OCI-LY3 (cell line): ENCODE measurements around the gene NGFR.

Experiments
- H2AFZ ChIP-seq: fragments of 200-600, 300-600 bp; shearing (Covaris generic); 2 replicates; pipeline ENCODE4 v1.6.0; 2014; ENCODE audit warnings: antibody characterized with exemption, low read depth, low read length
- H3K27ac ChIP-seq: fragments of 200-600, 300-600 bp; sonication (generic); 2 replicates; pipeline ENCODE4 v1.5.1; 2014; ENCODE audit warnings: mild to moderate bottlenecking, low read length, moderate library complexity, mixed read lengths
- H3K27me3 ChIP-seq: fragments of 200-600, 300-600 bp; sonication (generic); 2 replicates; pipeline ENCODE4 v1.6.1; 2014; ENCODE audit warnings: low read depth, low read length, mixed read lengths
- H3K36me3 ChIP-seq: fragments of 200-600, 300-600 bp; sonication (generic); replicated peaks from 2 replicates; pipeline ENCODE3; 2014; ENCODE audit warnings: low read depth, low read length, mixed read lengths
- H3K4me1 ChIP-seq: fragments of 300-600, 200-600 bp; sonication (generic); 2 replicates; pipeline ENCODE4 v1.6.1; 2014; ENCODE audit warnings: low read length, mixed read lengths
- H3K4me2 ChIP-seq: fragments of 200-600, 300-600 bp; sonication (generic); 2 replicates; pipeline ENCODE4 v1.6.1; 2014; ENCODE audit warnings: low read length, mixed read lengths
- H3K4me3 ChIP-seq: fragments of 300-600, 200-600 bp; sonication (generic); 2 replicates; pipeline ENCODE4 v1.5.1; 2014; ENCODE audit warnings: antibody characterized with exemption, mild to moderate bottlenecking, low read length, moderate library complexity
- H3K79me2 ChIP-seq: fragments of 300-600, 200-600 bp; shearing (Covaris generic); 2 replicates; pipeline ENCODE4 v1.6.1; 2014; ENCODE audit warnings: mild to moderate bottlenecking, low read length, mixed read lengths
- H3K9ac ChIP-seq: fragments of 300-600, 200-600 bp; shearing (Covaris generic); 2 replicates; pipeline ENCODE4 v1.6.0; 2014; ENCODE audit warnings: mild to moderate bottlenecking, low read length, moderate library complexity
- H3K9me3 ChIP-seq: fragments of 200-600, 300-600 bp; shearing (Covaris generic); 2 replicates; pipeline ENCODE4 v1.6.1; 2014; ENCODE audit warnings: low read length, mixed read lengths; ENCODE audit not compliant: insufficient read depth
- H4K20me1 ChIP-seq: fragments of 200-600, 300-600 bp; sonication (generic); 2 replicates; pipeline ENCODE4 v1.6.1; 2016; ENCODE audit warnings: low read length, mixed read lengths; ENCODE audit not compliant: insufficient read depth
- CTCF ChIP-seq: fragments of 200-600, 300-600 bp; sonication (generic); IDR thresholded peaks from 2 replicates; pipeline ENCODE4 v1.5.1; 2014; ENCODE audit warnings: antibody characterized with exemption, low read length, low read depth
- EZH2phosphoT487 ChIP-seq: fragments of 200-600 bp; shearing (Covaris generic); IDR thresholded peaks from 2 replicates; pipeline ENCODE4 v1.6.1; 2018; ENCODE audit warnings: antibody characterized with exemption, mixed run types, low read depth

The NGFR gene

GRCh38 chr17:49465331-49465903, 29.7 kb upstream of the NGFR start:
- no peak overlapping the region for H3K4me3 ChIP-seq
- H3K4me2 ChIP-seq: no peak overlapping the region
- no peaks in the 10 kb centered on the region for H3K36me3 ChIP-seq
- no peaks in the 10 kb centered on the region for H4K20me1 ChIP-seq
- H2AFZ ChIP-seq: no peak overlapping the region
- H3K27me3 ChIP-seq: peaks cover 34% of the 10 kb centered on the region
- H3K9me3 ChIP-seq: no peaks in the 10 kb centered on the region
- no peak overlapping the region for H3K27ac ChIP-seq
- no peaks in the 10 kb centered on the region for H3K79me2 ChIP-seq
- H3K9ac ChIP-seq: no peak overlapping the region
- no peaks in the 10 kb centered on the region for H3K4me1 ChIP-seq
- TF ChIP-seq CTCF (no peak), EZH2phosphoT487 (no peak)

GRCh38 chr17:49466436-49466835, 28.7 kb upstream of the NGFR start:
- H3K27me3 ChIP-seq: peaks cover 26% of the 10 kb centered on the region
- no peaks in the 10 kb centered on the region for H3K36me3 ChIP-seq
- TF ChIP-seq EZH2phosphoT487 (no peak), CTCF (no peak)
- no peak overlapping the region for H3K4me3 ChIP-seq
- no peaks in the 10 kb centered on the region for H3K9me3 ChIP-seq
- H2AFZ ChIP-seq: no peak overlapping the region
- no peak overlapping the region for H3K4me2 ChIP-seq
- no peak overlapping the region for H3K9ac ChIP-seq
- no peaks in the 10 kb centered on the region for H4K20me1 ChIP-seq
- no peaks in the 10 kb centered on the region for H3K4me1 ChIP-seq
- H3K79me2 ChIP-seq: no peaks in the 10 kb centered on the region
- H3K27ac ChIP-seq: no peak overlapping the region

- Histone ChIP-seq H4K20me1 (no peaks in the 10 kb centered on the region), H3K9ac (no peak overlapping the region), H3K27ac (no peak overlapping the region), H3K9me3 (no peaks in the 10 kb centered on the region), H3K36me3 (no peaks in the 10 kb centered on the region), H3K79me2 (no peaks in the 10 kb centered on the region), H3K27me3 (peaks cover 28% of the 10 kb centered on the region), H3K4me3 (no peak overlapping the region), H3K4me1 (no peaks in the 10 kb centered on the region), H2AFZ (no peak overlapping the region), H3K4me2 (no peak overlapping the region)
- TF ChIP-seq CTCF (no peak), EZH2phosphoT487 (no peak)
Observed at GRCh38 chr17:49467175-49467574, 27.9 kb upstream of the NGFR start.

GRCh38 chr17:49468811-49469385, 26.2 kb upstream of the NGFR start:
- Histone ChIP-seq H3K9me3 (no peaks in the 10 kb centered on the region), H4K20me1 (no peaks in the 10 kb centered on the region), H3K27ac (no peak overlapping the region), H3K36me3 (no peaks in the 10 kb centered on the region), H3K79me2 (no peaks in the 10 kb centered on the region), H3K4me3 (no peak overlapping the region), H3K4me1 (no peaks in the 10 kb centered on the region), H2AFZ (no peak overlapping the region), H3K4me2 (no peak overlapping the region), H3K27me3 (peaks cover 20% of the 10 kb centered on the region), H3K9ac (no peak overlapping the region)
- TF ChIP-seq EZH2phosphoT487: no peak
- TF ChIP-seq CTCF: no peak
